ENCODE measurements around the gene TCTN3.
"Not testable (repeated sequence)": the region's sequence is repeated elsewhere in the genome, so short reads cannot be mapped to it uniquely, and the experiment has no call there.

TCTN3 gene

GRCh38 chr10:95688648-95689047, 5.1 kb downstream of the TCTN3 start:
- TF ChIP-seq ZNF274 (IDR thresholded peaks at IDR 0.05; ENCODE audit: low read depth, low read length): no peak
- TF ChIP-seq YY1 (IDR thresholded peaks at IDR 0.05; ENCODE audit: insufficient read depth, insufficient read length): no peak
- TF ChIP-seq SUZ12 (IDR thresholded peaks at IDR 0.05; ENCODE audit: extremely low read depth, insufficient read depth, insufficient read length): no peak
- H3K4me1 ChIP-seq (ENCODE audit: insufficient read depth, insufficient read length): no peaks in the 10 kb centered on the region
- peaks cover 71% of the 10 kb centered on the region for H3K36me3 ChIP-seq (ENCODE audit: insufficient read depth, insufficient read length, low read length)
- H3K9ac ChIP-seq (ENCODE audit: insufficient read length, low read depth): no peak overlapping the region
- H3K4me3 ChIP-seq (ENCODE audit: insufficient read length, low read depth): no peak overlapping the region
- no peaks in the 10 kb centered on the region for H3K9me3 ChIP-seq (ENCODE audit: insufficient read depth, low read length)
- DNase-seq (ENCODE audit: low read depth, low spot score): no peak
- H3K27me3 ChIP-seq (ENCODE audit: insufficient read depth, insufficient read length): no peaks in the 10 kb centered on the region

- Histone ChIP-seq H3K4me1 (ENCODE audit: insufficient read depth, insufficient read length) (no peaks in the 10 kb centered on the region), H3K9ac (ENCODE audit: insufficient read length, low read depth) (no peak overlapping the region), H3K27me3 (ENCODE audit: insufficient read depth, insufficient read length) (no peaks in the 10 kb centered on the region), H3K36me3 (ENCODE audit: insufficient read depth, insufficient read length, low read length) (peaks cover 63% of the 10 kb centered on the region), H3K9me3 (ENCODE audit: insufficient read depth, low read length) (no peaks in the 10 kb centered on the region), H3K4me3 (ENCODE audit: insufficient read length, low read depth) (no peak overlapping the region)
- no peak for TF ChIP-seq SUZ12 (IDR thresholded peaks at IDR 0.05; ENCODE audit: extremely low read depth, insufficient read depth, insufficient read length)
- no peak for TF ChIP-seq ZNF274 (IDR thresholded peaks at IDR 0.05; ENCODE audit: low read depth, low read length)
- TF ChIP-seq YY1 (IDR thresholded peaks at IDR 0.05; ENCODE audit: insufficient read depth, insufficient read length): no peak
- no peak for DNase-seq (ENCODE audit: low read depth, low spot score)
These were observed 9.8 kb downstream of the TCTN3 start for GRCh38 chr10:95683966-95684365.

- Histone ChIP-seq H3K36me3 (ENCODE audit: insufficient read depth, insufficient read length, low read length) (peaks cover 49% of the 10 kb centered on the region), H3K9ac (ENCODE audit: insufficient read length, low read depth) (no peak overlapping the region)
These were observed 18.2 kb downstream of the TCTN3 start for GRCh38 chr10:95675403-95676116.

GRCh38 chr10:95674643-95675042, 19.1 kb downstream of the TCTN3 start:
- Histone ChIP-seq H3K4me3 (ENCODE audit: insufficient read length, low read depth) (no peak overlapping the region), H3K27me3 (ENCODE audit: insufficient read depth, insufficient read length) (no peaks in the 10 kb centered on the region), H3K36me3 (ENCODE audit: insufficient read depth, insufficient read length, low read length) (peaks cover 44% of the 10 kb centered on the region), H3K4me1 (ENCODE audit: insufficient read depth, insufficient read length) (no peaks in the 10 kb centered on the region), H3K9ac (ENCODE audit: insufficient read length, low read depth) (no peak overlapping the region), H3K9me3 (ENCODE audit: insufficient read depth, low read length) (no peaks in the 10 kb centered on the region)
- TF ChIP-seq SUZ12 (IDR thresholded peaks at IDR 0.05; ENCODE audit: extremely low read depth, insufficient read depth, insufficient read length): no peak
- no peak for TF ChIP-seq ZNF274 (IDR thresholded peaks at IDR 0.05; ENCODE audit: low read depth, low read length)
- TF ChIP-seq YY1 (IDR thresholded peaks at IDR 0.05; ENCODE audit: insufficient read depth, insufficient read length): no peak
- no peak for DNase-seq (ENCODE audit: low read depth, low spot score)

More at GRCh38 chr10:95675403-95676116, 18.2 kb downstream of the TCTN3 start:
- no peak overlapping the region for H3K4me3 ChIP-seq (ENCODE audit: insufficient read length, low read depth)
- H3K27me3 ChIP-seq (ENCODE audit: insufficient read depth, insufficient read length): no peaks in the 10 kb centered on the region
- H3K4me1 ChIP-seq (ENCODE audit: insufficient read depth, insufficient read length): no peaks in the 10 kb centered on the region
- no peak for DNase-seq (ENCODE audit: low read depth, low spot score)
- no peaks in the 10 kb centered on the region for H3K9me3 ChIP-seq (ENCODE audit: insufficient read depth, low read length)
- TF ChIP-seq SUZ12 (IDR thresholded peaks at IDR 0.05; ENCODE audit: extremely low read depth, insufficient read depth, insufficient read length) (no peak), YY1 (IDR thresholded peaks at IDR 0.05; ENCODE audit: insufficient read depth, insufficient read length) (no peak), ZNF274 (IDR thresholded peaks at IDR 0.05; ENCODE audit: low read depth, low read length) (no peak)

GRCh38 chr10:95672641-95673040, 21.1 kb downstream of the TCTN3 start:
- H3K4me3 ChIP-seq (ENCODE audit: insufficient read length, low read depth); H3K9ac ChIP-seq (ENCODE audit: insufficient read length, low read depth); H3K4me1 ChIP-seq (ENCODE audit: insufficient read depth, insufficient read length); H3K27me3 ChIP-seq (ENCODE audit: insufficient read depth, insufficient read length); DNase-seq (ENCODE audit: low read depth, low spot score); H3K9me3 ChIP-seq (ENCODE audit: insufficient read depth, low read length): not testable (repeated sequence)
- H3K36me3 ChIP-seq (ENCODE audit: insufficient read depth, insufficient read length, low read length): peaks cover 42% of the 10 kb centered on the region

- DNase-seq (ENCODE audit: low read depth, low spot score): no peak
- Histone ChIP-seq H3K9ac (ENCODE audit: insufficient read length, low read depth) (no peak overlapping the region), H3K9me3 (ENCODE audit: insufficient read depth, low read length) (no peaks in the 10 kb centered on the region), H3K4me3 (ENCODE audit: insufficient read length, low read depth) (no peak overlapping the region), H3K4me1 (ENCODE audit: insufficient read depth, insufficient read length) (no peaks in the 10 kb centered on the region), H3K36me3 (ENCODE audit: insufficient read depth, insufficient read length, low read length) (peaks cover 33% of the 10 kb centered on the region), H3K27me3 (ENCODE audit: insufficient read depth, insufficient read length) (no peaks in the 10 kb centered on the region)
- TF ChIP-seq SUZ12 (IDR thresholded peaks at IDR 0.05; ENCODE audit: extremely low read depth, insufficient read depth, insufficient read length) (no peak), YY1 (IDR thresholded peaks at IDR 0.05; ENCODE audit: insufficient read depth, insufficient read length) (no peak), ZNF274 (IDR thresholded peaks at IDR 0.05; ENCODE audit: low read depth, low read length) (no peak)
These were observed 29.2 kb downstream of the TCTN3 start for GRCh38 chr10:95664543-95664942.

- DNase-seq (ENCODE audit: low read depth, low spot score): no peak
- Histone ChIP-seq H3K27me3 (ENCODE audit: insufficient read depth, insufficient read length) (no peaks in the 10 kb centered on the region), H3K9ac (ENCODE audit: insufficient read length, low read depth) (no peak overlapping the region), H3K36me3 (ENCODE audit: insufficient read depth, insufficient read length, low read length) (peaks cover 28% of the 10 kb centered on the region), H3K9me3 (ENCODE audit: insufficient read depth, low read length) (no peaks in the 10 kb centered on the region), H3K4me1 (ENCODE audit: insufficient read depth, insufficient read length) (no peaks in the 10 kb centered on the region), H3K4me3 (ENCODE audit: insufficient read length, low read depth) (no peak overlapping the region)
- TF ChIP-seq YY1 (IDR thresholded peaks at IDR 0.05; ENCODE audit: insufficient read depth, insufficient read length) (no peak), SUZ12 (IDR thresholded peaks at IDR 0.05; ENCODE audit: extremely low read depth, insufficient read depth, insufficient read length) (no peak), ZNF274 (IDR thresholded peaks at IDR 0.05; ENCODE audit: low read depth, low read length) (no peak)
These were observed 30.2 kb downstream of the TCTN3 start for GRCh38 chr10:95663496-95663895.
